IPS-NIHi7 (cell line): ENCODE data around the gene IRF2.

Experiments
- DNase-seq: peaks from one replicate; pipeline ENCODE4 v3.0.0; 2012; ENCODE audit warnings: mixed read lengths; ENCODE audit errors: extremely low spot score

IRF2 gene

GRCh38 chr4:184432127-184432922 lies 42.0 kb downstream of the IRF2 start:
- DNase-seq, result no peak

DNA sequence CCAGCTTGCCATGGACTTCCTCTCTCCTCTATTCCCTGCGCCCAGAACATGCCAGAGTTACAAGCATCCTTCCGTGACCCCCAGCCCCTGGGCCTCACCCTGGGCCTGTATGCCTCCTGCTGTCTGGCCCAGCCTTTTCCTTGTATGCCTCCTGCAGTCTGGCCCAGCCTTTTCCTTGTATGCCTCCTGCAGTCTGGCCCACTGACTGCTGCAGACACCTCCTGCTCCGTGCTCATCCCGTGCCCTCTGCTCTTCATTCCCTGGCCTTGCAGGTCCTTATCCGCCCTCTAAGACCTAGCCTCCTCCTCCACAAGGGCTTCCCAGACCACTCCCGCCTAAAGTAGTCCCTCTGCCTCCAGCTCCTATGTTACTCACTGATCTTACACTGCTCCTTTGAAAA lies 44.2 kb downstream of the IRF2 start:
- DNase-seq, result no peak

- DNase-seq, result no peak
These were observed 45.6 kb downstream of the IRF2 start for GRCh38 chr4:184428787-184429186.

DNA sequence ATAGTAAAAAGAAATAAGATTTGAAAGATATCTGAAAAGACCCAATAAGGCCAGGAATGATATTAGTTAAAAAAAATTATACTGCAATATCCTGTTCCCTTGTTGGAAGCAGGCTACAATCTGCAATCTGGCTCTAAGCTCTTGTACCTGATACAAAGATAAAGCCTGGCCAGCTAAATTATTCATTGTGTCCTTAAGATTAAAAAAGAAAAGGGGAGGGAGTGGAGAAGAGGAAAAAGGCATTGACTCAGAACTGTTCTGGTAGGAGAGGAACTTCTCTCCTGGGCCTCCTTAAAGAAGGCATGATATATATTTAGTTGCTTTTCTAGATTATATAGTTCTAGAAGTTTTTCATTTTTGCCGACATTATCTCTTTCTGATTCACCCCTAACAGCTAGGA lies 46.7 kb downstream of the IRF2 start:
- DNase-seq, result no peak

DNA sequence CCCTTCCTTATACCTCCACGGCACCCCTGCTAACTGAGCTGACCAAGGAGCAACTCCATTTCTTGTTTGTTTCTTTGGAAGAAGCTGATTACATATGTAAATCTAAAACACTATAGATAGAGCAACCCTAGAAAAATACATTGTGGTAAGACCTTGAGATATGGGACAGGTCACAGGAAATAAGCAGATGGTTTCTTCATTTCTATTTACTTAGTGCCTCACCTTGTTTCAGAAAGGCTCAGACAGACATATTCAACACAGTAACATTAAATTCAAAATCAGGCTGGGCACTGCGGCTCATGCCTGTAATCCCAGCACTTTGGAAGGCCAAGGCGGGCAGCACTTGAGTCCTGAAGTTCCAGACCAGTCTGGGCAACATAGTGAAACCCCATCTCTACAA lies 47.3 kb downstream of the IRF2 start:
- DNase-seq, result no peak

- no peak for DNase-seq
These were observed 49.2 kb downstream of the IRF2 start for GRCh38 chr4:184424993-184425758.

- no peak for DNase-seq
These were observed 50.1 kb downstream of the IRF2 start for GRCh38 chr4:184424279-184424678.

DNA sequence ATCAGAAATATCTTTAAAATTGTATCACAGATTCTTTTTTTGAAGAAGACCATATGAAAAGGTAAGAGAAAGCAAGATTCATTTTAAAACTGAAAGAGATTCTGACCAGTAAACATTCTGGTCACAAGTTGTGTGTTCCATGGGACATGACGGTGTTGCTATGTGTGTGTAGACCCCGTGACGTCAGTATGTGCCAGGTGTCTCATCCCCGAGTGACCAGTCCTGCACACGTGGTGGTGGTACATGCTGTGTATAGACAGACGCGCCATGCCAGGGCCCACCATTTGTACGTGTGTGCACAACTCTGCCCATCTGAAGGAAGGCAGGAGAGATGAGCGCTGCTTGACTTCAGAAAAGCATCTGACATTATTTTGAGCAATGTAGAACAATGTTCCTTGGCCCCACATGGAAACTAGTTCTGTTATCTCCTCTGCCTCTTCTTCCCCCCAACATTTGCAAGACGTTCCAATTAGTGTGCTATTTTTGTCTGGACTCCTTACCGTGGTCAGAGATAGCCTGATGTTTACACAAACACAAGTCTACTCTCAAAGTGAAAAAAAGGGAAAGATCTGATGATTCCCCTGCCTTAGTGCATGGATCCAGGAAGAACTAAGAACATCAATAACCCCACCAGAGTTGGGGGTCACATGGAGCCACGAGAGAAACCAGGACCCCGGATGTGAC lies 51.2 kb downstream of the IRF2 start:
- DNase-seq, result no peak

DNA sequence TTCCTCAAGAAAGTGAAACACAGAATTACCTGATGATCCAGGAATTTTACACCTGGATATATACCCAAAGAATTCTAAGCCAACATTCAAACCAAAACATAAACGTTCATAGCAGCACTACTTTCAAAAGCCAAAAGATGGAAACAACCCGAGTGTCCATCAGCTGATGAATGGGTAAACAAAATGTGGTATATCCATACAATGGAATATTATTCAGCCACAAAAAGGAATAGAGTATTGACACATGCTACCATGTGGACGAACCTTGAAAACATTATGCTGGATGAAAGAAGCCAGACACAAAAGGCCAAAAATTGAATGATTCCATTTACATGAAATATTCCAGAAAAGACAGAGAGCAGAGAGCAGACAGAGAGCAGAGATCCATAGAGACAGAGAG lies 52.0 kb downstream of the IRF2 start:
- no peak for DNase-seq

- no peak for DNase-seq
These were observed 52.7 kb downstream of the IRF2 start for GRCh38 chr4:184421533-184422155.

DNA sequence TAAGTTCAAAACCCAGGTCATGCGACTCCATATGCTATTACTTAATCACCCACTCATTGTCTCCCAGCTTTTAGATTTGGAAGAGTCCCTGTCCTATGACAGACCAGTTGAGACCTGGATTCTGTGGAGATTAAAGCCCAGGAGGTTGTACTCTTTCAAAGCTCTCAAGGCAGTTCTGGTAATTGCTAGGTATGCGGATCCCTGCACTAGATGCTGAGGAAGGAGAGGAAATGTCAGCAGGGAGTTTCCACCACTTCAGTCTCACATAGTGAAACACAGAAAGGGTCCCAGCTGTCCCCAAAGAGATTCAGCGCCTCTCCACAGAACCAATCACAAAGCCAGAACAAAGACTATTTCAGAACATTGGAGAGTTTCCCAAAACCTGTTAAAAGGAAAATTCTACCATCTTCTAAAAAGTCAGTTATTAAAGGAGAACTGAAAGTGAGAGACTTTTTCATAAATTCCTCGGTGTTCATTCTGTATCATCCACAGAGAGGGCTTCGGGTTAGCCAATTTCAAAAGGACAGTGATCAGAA lies 53.4 kb downstream of the IRF2 start:
- peak; percentile 25 for DNase-seq

GRCh38 chr4:184420402-184420801 lies 53.9 kb downstream of the IRF2 start:
- DNase-seq, result no peak

DNA sequence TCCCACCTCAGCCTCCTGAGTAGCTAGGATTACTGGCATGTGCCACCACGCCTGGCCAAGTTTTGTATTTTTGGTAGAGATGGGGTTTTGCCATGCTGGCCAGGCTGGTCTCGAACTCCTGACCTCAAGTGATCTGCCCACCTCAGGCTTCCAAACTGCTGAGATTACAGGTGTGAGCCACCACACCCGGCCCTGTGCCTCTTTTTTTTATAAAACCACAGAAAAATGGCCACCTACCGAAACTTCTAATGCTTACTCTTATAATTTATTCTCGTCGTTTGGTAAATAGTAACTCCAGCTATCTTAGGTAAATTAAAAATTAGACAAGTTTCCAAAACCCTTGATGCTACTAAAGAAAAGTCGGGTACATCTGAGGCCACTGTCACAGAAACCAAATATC lies 54.4 kb downstream of the IRF2 start:
- DNase-seq, result no peak

- no peak for DNase-seq
These were observed 56.4 kb downstream of the IRF2 start for GRCh38 chr4:184417802-184418511.

DNA sequence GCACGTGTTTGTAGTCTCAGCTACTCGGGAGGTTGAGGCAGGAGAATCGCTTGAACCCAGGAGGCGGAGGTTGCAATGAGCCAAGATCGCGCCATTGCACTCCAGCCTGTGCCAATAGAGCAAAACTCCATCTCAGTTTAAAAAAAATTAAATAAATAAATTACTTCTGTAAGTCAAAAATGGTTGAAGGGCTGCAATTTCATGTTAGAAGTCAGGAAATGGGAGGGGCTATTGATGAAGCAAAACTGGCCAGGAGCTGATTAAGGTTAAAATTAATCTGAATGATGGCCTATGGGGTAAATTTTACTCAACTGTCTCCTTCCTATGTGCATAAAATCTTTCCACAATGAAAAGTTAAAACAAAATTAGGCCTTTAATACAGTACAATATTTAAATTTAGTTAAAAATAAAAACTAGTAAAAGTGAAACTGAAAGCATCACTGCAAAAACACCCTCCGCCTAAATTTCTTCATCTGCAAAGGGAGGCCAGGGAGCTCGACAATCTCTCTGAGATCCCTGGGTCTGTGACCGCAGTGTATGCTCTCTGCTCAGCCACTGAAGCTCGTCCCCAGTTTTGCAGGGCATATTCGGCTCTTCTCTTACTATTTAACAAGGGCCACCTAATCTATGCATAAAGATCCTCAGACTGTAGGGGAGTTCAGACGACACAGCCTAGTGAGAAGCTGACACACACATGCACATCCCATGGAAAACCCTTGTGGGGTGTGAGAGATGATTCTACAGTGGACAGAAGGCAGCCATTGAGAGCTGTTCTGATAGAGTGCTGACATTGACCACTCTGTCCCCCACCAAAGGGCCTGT lies 57.2 kb downstream of the IRF2 start:
- DNase-seq, result no peak

DNA sequence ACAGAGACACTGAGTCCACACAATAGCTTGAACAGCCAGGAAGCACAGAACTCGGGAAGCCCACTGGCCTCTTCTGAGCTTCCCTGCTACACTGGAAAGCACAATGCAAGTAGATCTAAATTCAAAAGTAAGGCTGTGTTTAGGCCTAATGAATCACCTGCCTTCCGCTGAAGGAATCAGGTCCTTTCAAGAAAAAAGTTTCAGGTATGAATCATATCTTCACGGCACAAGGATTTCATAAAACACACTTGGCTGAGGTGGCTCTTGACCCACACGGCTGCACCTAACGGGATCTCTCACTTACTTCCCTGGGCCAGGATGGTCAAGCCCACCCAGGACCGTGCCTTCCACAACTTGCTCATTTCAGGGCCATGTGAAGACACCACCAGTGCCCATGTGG lies 59.3 kb downstream of the IRF2 start:
- no peak for DNase-seq

DNA sequence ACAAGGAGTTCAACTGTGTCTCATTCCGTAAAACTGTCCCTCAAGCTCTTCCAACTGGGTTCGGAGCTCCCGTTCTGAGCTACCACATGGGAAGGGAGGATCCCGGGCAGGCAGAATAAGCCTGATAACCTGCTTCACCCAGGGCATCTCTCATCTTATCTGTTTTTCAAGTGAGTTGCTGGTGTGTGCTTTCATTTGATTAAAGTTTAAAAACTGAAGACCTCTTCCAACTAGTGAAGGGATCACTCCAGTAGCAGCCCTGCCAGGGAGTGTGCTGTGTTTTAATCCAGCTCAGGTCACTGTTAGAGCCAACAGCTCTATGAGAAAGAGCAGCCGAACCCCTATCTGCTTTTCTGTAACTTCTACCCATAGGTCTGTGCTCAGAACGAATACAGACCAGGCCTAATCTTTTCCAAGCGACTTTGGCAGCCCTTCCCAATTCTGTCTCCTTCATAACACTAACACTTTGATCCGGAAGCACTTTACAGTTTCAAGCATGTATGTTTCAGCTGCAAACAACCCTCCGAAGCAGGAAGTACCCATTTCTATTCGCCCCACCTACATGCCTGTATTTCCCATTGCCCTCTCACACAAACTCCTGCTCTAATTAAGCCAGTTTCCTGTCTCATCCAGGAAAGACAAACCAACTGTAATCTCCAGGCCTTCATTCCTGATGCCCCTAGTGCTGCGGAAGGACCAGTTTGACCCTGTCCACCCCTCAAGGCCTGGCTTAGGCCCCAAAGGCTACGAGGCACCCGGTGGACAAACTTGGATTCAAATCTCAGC lies 60.9 kb downstream of the IRF2 start:
- DNase-seq, result no peak

GRCh38 chr4:184410748-184411147 lies 63.6 kb downstream of the IRF2 start:
- no peak for DNase-seq

- DNase-seq, result no peak
These were observed 64.2 kb downstream of the IRF2 start for GRCh38 chr4:184409911-184410692.
